Measurements from ENCODE around the gene MAPKBP1.

The MAPKBP1 gene

DNA sequence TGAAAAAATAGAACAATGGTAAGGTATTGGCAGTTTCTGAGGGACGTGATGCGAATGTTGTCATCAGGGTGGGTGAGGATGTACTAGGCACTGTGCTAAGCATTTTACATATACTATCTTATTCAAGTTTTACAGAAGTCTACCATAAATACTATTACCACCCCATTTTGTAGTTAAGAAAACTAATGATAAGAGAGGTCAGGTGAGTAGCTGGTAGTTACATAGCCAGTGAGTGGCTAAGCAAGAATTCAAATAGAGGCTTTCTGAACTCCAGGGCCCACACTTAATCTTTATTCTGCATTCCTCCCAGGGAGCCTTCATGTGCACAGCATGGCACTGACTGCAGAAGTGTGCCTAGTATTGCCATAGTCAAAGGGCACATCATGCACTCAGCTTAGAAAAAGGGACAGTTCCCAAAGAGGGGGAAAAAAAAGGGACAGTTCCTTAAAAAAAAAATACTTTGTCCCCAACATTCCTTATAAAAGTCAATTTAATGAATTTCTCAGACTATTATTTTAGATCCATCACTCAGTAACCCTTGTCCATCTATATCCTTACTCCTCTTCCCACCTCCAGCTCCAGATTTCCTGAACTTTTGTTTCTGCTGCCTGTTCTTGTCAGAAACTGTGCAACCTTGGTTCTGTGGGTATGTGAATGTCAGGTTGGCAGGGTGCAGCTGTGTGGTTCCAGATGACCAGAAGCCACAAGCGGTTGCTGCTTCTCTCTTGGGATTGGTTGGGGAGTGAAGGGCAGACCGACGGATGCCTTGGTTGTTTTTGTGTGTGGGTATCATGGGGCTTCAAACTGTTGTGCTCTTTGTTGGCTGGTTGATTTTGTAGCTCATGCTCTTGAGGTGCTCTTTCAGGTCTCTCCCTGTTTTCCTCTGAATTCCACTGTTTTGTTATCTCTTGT lies 8.3 kb downstream of the MAPKBP1 start:
- no peak for DNase-seq (ENCODE audit: low spot score)

- no peak for DNase-seq (ENCODE audit: low spot score)
Measured at GRCh38 chr15:41783296-41783695, 9.0 kb downstream of the MAPKBP1 start.

GRCh38 chr15:41788262-41788661 lies 14.0 kb downstream of the MAPKBP1 start:
- no peak for DNase-seq (ENCODE audit: low spot score)

GRCh38 chr15:41789236-41789635 lies 15.0 kb downstream of the MAPKBP1 start:
- peak; percentile 50 for DNase-seq (ENCODE audit: low spot score)

DNA sequence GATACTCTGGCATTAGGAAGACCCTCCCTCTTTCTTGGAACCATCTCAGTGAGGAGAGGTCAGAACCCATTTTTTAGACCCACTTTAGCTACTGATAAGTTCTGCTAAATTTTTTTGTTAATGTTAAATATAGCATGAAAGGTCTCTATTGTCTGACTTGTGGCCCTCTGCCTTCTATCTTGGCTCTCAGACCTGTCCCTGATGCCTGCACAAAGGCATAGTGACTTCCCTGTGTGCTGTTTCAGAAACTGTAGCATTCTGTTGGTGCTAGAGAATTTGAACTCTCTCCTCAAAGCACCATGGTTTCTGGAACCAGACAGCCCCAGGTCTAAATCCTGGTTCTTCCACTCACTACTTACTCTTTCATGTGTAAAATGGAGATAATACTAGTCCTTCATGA lies 15.4 kb downstream of the MAPKBP1 start:
- peak; percentile 70 for DNase-seq (ENCODE audit: low spot score)

GRCh38 chr15:41790169-41790568 lies 15.9 kb downstream of the MAPKBP1 start:
- DNase-seq (ENCODE audit: low spot score), result no peak

DNA sequence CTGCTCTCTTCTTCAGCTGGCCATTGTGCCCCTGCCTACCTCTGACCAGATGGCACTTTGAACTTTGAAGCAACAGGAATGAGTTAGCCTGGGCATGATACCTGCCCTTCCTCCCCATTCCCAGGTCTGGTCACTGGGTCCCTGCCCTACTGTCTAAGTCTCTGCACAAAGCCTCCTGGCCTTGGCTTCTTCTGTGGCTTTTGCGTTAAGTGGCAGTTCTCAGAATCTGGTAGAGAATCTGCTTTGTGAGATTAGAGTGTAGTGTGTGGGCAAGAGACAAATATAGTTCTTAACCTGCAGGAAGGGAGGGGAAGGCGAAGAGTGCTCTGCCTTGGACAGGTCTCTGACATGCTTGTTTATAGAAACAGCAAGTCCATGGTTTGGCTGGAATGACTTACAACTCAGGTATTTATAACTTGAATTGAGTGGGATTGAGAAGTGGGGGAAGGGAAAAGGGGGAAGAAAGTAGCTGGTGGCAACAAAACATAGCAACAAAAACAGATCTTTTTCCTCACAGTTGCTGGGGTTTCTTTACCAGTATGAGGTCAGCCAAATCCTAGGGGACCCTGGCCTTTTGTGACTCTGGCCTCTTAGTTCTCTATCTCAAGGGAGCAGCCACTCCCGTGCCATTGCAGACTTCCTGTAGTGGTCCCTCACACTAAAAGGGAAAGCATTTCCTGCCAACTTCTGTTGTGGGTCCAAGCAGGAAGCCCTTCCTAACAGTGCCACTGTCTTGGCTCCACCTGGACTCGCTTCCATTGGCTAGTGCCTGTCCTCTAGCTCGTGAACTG lies 16.7 kb downstream of the MAPKBP1 start:
- DNase-seq (ENCODE audit: low spot score), result no peak

DNA sequence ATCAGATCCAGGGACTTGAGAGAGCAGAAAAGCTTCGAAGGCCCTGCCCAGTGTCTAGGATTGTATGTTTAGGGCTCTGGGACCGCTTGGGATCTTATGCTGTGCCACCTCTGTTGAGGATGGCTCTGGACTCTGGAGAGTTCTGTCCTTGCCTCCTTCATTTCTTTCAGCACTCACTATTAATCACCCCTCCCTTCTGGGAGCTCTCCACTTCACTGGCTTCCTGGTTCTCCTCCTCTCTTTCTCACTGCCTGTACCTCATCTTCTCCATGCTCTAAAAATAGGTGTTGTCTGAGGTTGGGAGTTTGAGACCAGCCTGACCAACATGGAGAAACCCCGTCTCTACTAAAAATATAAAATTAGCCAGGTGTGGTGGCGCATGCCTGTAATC lies 17.3 kb downstream of the MAPKBP1 start:
- no peak for DNase-seq (ENCODE audit: low spot score)

GRCh38 chr15:41792000-41792637 lies 17.8 kb downstream of the MAPKBP1 start:
- no peak for DNase-seq (ENCODE audit: low spot score)

GRCh38 chr15:41794081-41794480 lies 19.8 kb downstream of the MAPKBP1 start:
- DNase-seq (ENCODE audit: low spot score), result no peak

- DNase-seq (ENCODE audit: low spot score), result peak; percentile 37
Measured at GRCh38 chr15:41795996-41796856, 21.9 kb downstream of the MAPKBP1 start.

DNA sequence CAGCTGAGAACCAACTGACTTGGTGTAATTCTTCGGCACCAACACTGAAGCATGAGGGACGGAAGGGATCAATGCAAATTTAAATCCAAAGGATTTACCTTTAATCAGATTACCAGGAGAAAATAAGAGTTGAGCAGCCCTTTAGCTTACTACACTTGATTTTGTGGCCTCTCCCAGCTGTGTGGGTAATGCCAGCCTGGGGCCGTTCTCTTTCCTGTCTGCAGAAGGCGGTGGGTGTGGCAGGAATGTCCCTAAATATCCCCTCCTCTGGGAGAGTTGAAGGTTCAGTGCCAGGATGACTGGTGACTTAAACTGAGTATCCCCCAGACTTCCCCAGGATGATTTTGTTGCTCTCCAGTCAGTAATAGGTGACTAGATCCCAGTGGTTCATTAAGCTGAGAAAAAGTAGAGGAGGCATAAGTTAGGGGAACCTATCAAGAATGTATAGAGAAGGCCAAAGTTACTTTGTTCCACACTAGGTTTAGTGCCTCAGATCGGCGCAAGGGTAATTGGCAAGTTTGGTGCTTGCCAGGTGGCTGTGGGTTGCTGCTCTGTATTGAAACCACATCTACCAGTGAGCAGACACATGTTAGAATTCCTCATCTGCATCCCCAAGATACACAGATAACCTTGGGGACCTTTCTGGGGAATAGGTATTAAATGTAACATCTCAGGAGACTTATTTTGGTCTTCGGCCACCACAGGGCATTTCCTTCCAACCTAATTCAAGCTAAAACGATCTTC lies 23.1 kb downstream of the MAPKBP1 start:
- no peak for DNase-seq (ENCODE audit: low spot score)

DNA sequence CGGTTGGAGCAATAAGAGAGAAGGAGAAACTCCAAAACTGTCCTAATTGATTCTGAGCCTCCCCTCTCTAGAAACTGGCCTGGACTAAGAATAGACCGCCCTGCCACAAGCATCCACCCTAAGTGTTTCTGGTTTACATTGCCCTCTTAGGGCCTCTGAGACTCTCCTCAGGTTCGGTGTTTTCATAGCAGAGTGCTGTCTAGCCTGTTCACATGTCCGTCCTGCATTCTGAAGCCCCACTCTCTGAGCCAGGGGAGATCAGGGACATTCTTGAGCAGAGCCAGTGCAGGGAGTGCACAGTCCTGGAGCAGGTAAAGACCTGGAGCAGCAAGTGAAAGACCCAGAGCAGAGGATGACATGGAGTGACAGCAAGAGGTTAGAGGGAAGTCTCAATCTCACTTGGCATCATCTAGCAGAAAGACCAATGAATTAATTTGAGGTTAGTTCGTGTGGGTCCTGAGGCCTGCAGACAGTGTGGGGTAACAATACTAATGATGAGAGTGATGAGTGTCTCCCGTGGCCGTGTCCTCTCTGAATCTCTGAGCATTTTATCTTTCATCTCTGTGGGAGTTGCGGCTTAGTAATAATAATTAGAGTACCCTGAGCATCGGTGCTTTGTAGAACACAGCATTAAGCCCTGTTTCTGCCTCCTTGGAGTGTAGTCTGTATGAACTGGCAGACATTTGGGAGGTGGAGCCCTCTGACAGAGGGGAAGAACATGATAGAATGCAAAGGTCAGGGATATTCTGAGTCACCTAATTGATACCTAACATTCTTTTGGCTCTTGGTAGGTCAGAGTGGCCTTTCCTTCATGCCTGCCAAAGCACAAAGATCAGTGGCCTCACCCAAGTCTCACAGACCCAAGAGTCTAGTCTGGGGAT lies 24.6 kb downstream of the MAPKBP1 start:
- no peak for DNase-seq (ENCODE audit: low spot score)

DNA sequence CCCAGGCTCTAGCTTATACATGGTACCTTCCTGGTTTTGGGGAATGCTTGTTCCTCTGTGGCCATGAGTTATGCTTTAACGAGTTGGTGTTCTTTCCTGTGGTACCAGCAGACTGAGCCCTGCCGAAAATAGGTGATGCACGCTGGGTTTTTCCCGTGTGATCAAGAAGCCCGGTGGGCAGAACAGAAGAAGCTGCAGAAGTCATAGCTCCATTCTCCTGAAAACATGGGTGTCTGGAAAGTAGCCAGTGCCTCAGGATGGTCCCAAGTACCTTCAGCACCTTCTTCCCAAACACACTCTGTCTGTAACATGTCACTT lies 25.2 kb downstream of the MAPKBP1 start:
- no peak for DNase-seq (ENCODE audit: low spot score)

DNA sequence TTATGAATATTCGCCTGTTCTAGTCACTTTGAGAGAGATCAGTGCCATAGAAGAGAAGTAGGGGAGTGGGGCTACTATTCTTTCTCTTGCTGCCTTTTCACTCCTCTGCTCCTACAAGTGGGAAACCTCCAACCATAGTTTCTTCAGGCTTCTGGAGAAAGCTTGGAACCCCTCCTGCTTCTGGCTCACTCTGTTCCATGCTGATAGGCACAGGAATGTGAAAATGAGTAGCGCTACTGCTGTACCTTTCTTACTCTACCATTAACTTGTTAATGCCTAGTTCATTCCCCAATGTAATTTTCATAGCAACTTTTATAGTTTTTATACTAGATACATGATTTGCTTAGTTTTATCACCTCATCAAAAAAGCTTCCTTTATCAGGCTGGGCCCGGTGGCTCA lies 26.9 kb downstream of the MAPKBP1 start:
- DNase-seq (ENCODE audit: low spot score), result no peak

- no peak for DNase-seq (ENCODE audit: low spot score)
Measured at GRCh38 chr15:41801850-41802455, 27.7 kb downstream of the MAPKBP1 start.

GRCh38 chr15:41804361-41804760 lies 30.1 kb downstream of the MAPKBP1 start:
- DNase-seq (ENCODE audit: low spot score), result no peak

GRCh38 chr15:41804916-41805666 lies 30.8 kb downstream of the MAPKBP1 start:
- no peak for DNase-seq (ENCODE audit: low spot score)

DNA sequence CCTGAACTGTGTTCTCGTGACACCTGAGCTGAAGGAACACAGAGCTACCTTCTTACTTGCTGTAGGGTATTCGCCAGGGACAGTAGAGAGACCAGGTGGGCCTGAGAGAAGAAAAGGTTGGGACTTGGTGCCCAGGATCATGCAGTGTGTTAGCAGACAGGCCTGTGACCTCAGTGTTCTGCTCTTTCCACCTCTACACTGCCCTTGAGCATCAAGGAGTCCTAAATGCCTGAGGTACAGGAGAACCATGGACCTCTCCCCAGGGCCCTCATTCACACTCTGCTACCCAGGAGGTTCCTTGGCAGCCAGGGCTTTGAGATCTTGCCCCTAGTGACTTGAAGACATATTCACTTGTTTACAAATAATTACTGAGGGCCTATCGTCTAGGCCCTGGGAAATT lies 31.4 kb downstream of the MAPKBP1 start:
- no peak for DNase-seq (ENCODE audit: low spot score)

Measured in pons (tissue), 1 donor.